ENCODE data around the gene PCDH8. TPM values are rescaled to one million over a fixed set of nuclear protein-coding genes. Genes with fewer than 3 reads are reported as not detected.

The PCDH8 gene
- total RNA-seq, result not detected
- total RNA-seq (2013), result not detected

- WGBS (ENCODE audit: insufficient coverage), result 6% methylated on average over 41 of the region's 41 CpGs
- no peak within 1 kb of the TSS for H3K27ac ChIP-seq (ENCODE audit: low read length)
- H3K36me3 ChIP-seq (ENCODE audit: control insufficient read depth, insufficient read depth, low read length), result no peaks in the 10 kb centered on the region
- H3K9me3 Mint-ChIP-seq, result no peaks in the 10 kb centered on the region
- H3K4me3 ChIP-seq (ENCODE audit: low read length), result no peak within 1 kb of the TSS
- ATAC-seq (no peak), DNase-seq (no peak)
- H3K4me1 ChIP-seq (ENCODE audit: control insufficient read depth, insufficient read depth, low read length), result peaks cover 24% of the 10 kb centered on the region
- intact Hi-C loops (cut with micrococcal nuclease), result no loop called here
- peaks cover 49 to 55% of the 10 kb centered on the region in 2 donors for H3K27me3 Mint-ChIP-seq (ENCODE audit: low read depth in 2 of 2)
- H3K36me3 Mint-ChIP-seq, result peaks cover 14% of the 10 kb centered on the region
- H3K4me3 Mint-ChIP-seq, result peak within 1 kb of the TSS; percentile 56
- no peak for TF ChIP-seq CTCF (IDR thresholded peaks at IDR 0.05)
- H3K9me3 ChIP-seq (ENCODE audit: control insufficient read depth, insufficient read depth, low read length), result peaks cover 8% of the 10 kb centered on the region
- no peak within 1 kb of the TSS for H3K27ac Mint-ChIP-seq
- H3K4me1 Mint-ChIP-seq, result peaks cover 7 to 23% of the 10 kb centered on the region in 2 donors
- peaks cover 68% of the 10 kb centered on the region for H3K27me3 ChIP-seq (ENCODE audit: control insufficient read depth, insufficient read depth, low read length)
Observed at GRCh38 chr13:52848455-52849195, at the start of gene PCDH8. TSS of gene PCDH8 (minus strand) at chr13:52848640. CDS start at chr13:52848436, 204 bp downstream.

- H3K4me1 Mint-ChIP-seq, result no peaks in the 10 kb centered on the region
Observed at GRCh38 chr13:52896827-52897659, 48.6 kb upstream of the PCDH8 start.

GRCh38 chr13:52894413-52894812 lies 46.0 kb upstream of the PCDH8 start:
- ATAC-seq, result no peak
- no peaks in the 10 kb centered on the region for H3K9me3 Mint-ChIP-seq
- Histone ChIP-seq H3K36me3 (ENCODE audit: control insufficient read depth, insufficient read depth, low read length) (no peaks in the 10 kb centered on the region), H3K27me3 (ENCODE audit: control insufficient read depth, insufficient read depth, low read length) (no peaks in the 10 kb centered on the region), H3K27ac (ENCODE audit: low read length) (no peak overlapping the region), H3K4me1 (ENCODE audit: control insufficient read depth, insufficient read depth, low read length) (no peaks in the 10 kb centered on the region), H3K9me3 (ENCODE audit: control insufficient read depth, insufficient read depth, low read length) (no peaks in the 10 kb centered on the region), H3K4me3 (ENCODE audit: low read length) (no peak overlapping the region)
- intact Hi-C loops (cut with micrococcal nuclease), result loop anchor here (10.0 kb wide), 1 partner anchor 260 kb away; no protein-coding TSS in a partner anchor
- DNase-seq, result no peak
- no peak overlapping the region for H3K4me3 Mint-ChIP-seq
- H3K36me3 Mint-ChIP-seq, result no peaks in the 10 kb centered on the region
- no peaks in the 10 kb centered on the region for H3K4me1 Mint-ChIP-seq
- H3K27ac Mint-ChIP-seq, result no peak overlapping the region
- peaks cover 6% of the 10 kb centered on the region in 2 donors for H3K27me3 Mint-ChIP-seq (ENCODE audit: low read depth in 2 of 2)
- WGBS (ENCODE audit: insufficient coverage), result 91% methylated on average over 5 of the region's 5 CpGs
- TF ChIP-seq CTCF (IDR thresholded peaks at IDR 0.05), result no peak

More at GRCh38 chr13:52896827-52897659, 48.6 kb upstream of the PCDH8 start:
- Histone ChIP-seq H3K4me3 (ENCODE audit: low read length) (no peak overlapping the region), H3K9me3 (ENCODE audit: control insufficient read depth, insufficient read depth, low read length) (no peaks in the 10 kb centered on the region), H3K4me1 (ENCODE audit: control insufficient read depth, insufficient read depth, low read length) (no peaks in the 10 kb centered on the region), H3K27ac (ENCODE audit: low read length) (no peak overlapping the region), H3K36me3 (ENCODE audit: control insufficient read depth, insufficient read depth, low read length) (no peaks in the 10 kb centered on the region), H3K27me3 (ENCODE audit: control insufficient read depth, insufficient read depth, low read length) (no peaks in the 10 kb centered on the region)
- ATAC-seq (no peak), DNase-seq (no peak)
- H3K27me3 Mint-ChIP-seq (ENCODE audit: low read depth in 2 of 2), result peaks cover 4 to 6% of the 10 kb centered on the region in 2 donors
- no peaks in the 10 kb centered on the region for H3K36me3 Mint-ChIP-seq
- intact Hi-C loops (cut with micrococcal nuclease), result loop anchor here (10.0 kb wide), 1 partner anchor 258 kb away; no protein-coding TSS in a partner anchor
- no peaks in the 10 kb centered on the region for H3K9me3 Mint-ChIP-seq
- WGBS (ENCODE audit: insufficient coverage), result 85% methylated on average over 6 of the region's 8 CpGs
- no peak overlapping the region for H3K4me3 Mint-ChIP-seq
- peak; percentile 34 for TF ChIP-seq CTCF (IDR thresholded peaks at IDR 0.05)
- no peak overlapping the region for H3K27ac Mint-ChIP-seq
